UCSD-AML1 (cell line): ENCODE measurements around the gene NUP210.

Experiments used
- DNase-seq: peaks from one replicate; lab custom pipeline; 2025; ENCODE audit not compliant: unreplicated experiment; lab: John Stamatoyannopoulos, UW

Gene NUP210

GRCh38 chr3:13277860-13278531 is 142.1 kb downstream of the NUP210 start:
- no peak for DNase-seq

DNA sequence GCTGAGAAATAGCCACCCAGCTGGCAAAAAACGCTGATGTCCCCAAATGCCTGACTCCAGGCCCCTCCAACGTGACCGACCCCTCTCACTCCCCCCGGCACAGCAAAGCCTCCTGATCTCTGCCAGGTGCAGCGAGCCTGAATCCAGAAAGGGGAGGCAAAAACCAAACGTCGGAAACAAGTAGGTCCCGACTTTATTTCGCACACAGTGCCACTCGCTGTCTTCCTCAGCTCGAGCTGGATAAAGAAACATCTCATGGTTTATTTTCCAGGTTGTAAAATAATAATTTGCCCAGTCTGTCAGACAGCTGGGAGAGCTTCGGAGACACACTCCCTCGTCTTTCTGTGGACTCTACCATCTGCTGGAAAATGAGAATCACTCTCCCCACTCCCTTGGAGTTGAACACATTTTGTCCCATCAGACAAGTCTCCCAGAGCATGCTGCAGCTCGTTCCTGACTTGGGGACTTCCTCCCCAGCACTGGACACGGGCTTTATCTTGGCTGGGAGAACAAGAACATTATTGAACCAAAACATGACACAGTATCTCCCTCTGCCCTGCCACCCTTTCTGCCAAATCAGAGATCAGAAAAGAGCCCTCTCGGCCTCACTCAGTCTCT is 142.8 kb downstream of the NUP210 start:
- no peak for DNase-seq

DNA sequence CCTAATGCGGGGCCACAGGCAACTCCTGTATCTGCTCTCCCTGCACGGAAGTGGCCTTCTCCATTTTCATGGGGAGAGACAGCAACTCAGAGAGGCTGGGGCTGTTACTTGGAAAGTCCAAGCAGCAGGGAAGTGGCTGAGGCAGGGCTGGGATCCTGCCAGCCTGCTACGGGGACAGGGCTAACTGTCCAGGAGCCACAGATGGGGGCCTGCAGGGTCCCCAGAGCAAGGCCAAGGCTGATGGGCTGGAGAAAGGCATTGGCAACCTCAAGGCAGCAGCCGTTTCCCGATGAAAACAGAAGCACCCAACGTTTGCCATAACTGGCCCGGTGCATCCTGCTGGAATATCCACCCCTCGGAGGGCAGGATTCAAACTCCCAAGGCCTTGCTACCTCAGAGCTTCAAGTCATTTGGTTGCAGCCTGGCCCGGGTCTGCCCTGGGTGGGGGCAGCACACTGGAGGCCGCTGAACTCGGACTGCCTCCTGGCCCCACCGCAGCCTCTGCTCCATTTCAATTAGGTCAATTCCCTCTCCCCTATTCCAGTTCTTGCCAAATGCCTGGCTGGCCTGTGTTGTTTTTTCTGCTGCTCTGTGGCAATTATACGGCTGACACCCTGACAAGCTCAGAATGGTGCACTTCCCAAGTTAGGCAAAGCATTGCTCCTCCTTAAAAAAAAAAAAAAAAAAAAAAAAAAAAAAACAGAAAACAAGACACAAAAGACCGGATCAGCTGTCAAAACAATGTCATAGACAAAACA is 143.5 kb downstream of the NUP210 start:
- DNase-seq: no peak

DNA sequence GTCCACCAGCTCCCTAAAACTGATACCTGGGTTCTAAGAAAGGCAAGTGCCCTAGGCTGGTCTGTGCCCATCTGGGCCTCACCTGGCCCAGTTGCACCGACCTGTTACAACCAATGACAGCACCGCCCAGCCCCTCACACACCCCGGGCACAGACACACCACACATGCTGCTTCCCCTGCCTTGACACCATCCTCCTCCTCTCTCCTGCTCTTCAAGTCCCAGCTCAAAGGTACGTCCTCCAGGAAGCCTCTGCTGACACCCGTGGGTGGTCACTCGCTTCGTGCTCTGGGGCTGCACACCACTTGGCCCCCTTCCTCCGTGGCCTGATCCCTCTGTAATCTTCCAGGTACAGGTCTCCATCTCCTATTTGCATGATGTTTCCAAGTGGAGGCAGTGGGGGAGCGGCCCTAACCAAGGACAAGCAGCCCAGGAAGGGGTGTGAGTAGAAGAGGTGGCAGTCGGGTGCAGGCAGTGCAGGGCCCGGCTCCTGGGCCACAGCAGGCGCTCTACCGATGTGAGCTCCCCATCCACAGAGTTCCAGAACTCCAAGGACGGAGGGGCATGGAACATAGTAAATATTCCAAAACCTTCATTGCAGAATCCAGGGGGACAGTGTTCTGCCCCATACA is 144.6 kb downstream of the NUP210 start:
- DNase-seq: no peak

DNA sequence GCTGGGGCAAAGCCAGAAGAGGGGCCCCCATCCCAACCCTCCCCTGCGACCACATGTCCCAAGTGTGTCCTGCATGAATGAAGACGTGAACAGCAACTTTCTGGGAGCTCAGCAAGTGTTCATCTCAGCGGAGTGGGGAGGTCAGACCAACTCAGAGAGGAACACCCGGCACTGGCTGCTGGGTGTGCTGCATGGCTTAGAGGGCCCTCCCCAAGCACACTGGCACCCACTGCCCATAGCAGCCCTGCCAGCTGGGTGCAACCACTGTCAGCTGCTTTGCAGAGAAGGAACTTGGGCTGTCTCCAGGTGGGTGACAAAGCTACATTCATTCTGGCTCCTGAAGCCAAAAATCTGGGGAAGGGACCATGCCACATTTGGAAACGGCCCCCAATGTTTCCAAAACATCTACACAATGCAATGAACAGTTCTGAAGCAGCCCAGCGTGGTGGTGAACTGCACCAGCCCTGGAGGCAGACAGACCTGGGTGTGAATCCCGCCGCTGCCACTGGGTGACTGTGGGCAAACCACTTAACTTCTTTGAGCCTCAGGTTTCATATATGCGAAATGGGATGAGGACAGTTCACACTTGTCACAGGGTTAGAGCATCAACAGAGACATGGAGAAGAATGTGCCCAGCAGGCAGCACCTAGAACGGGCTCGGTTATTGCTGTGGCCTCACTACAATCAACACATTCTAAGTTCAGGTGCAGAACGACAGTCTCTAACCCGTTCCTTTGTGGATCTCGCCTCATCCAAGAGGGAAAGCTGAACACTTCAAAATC is 145.4 kb downstream of the NUP210 start:
- no peak for DNase-seq

- DNase-seq: no peak
Observed at GRCh38 chr3:13274125-13274524, 146.0 kb downstream of the NUP210 start.

GRCh38 chr3:13273604-13274105 is 146.5 kb downstream of the NUP210 start:
- DNase-seq: no peak

DNA sequence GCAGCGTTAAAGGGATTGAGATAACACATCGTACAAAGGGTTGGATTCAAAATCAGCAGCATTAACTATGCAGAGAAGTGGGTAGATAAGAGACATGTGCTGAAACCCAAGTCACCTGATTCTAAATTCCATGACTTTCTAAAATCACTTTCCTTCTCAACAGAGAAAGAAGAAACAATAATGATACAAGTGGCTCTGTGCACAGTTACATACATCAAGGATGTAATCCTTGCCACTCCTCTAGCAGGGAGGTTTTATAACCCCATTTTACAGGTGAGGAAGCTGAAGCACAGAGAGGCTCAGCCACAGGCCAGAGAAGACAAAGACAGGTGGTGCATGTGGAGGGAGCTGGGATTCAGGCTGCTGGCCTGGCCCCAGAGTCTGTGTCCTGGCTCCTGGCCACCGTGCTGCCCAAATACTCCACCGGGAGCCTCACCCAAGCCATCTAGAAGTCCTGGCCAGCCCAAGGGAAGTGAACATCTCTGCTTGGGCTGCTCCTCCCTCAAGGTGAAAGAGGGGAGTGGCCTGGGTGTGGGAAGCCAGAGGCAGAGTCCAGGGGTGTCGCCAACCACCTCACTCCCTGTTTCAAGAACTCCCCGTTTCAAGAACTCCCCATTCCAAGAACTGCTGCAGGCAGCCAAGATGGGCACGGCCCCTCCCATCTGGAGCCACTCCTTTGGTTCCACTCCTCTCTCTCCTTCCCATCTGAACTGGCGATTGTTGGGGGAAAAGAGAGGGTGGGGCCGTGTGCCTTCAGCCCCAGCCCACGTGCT is 147.1 kb downstream of the NUP210 start:
- DNase-seq: no peak

DNA sequence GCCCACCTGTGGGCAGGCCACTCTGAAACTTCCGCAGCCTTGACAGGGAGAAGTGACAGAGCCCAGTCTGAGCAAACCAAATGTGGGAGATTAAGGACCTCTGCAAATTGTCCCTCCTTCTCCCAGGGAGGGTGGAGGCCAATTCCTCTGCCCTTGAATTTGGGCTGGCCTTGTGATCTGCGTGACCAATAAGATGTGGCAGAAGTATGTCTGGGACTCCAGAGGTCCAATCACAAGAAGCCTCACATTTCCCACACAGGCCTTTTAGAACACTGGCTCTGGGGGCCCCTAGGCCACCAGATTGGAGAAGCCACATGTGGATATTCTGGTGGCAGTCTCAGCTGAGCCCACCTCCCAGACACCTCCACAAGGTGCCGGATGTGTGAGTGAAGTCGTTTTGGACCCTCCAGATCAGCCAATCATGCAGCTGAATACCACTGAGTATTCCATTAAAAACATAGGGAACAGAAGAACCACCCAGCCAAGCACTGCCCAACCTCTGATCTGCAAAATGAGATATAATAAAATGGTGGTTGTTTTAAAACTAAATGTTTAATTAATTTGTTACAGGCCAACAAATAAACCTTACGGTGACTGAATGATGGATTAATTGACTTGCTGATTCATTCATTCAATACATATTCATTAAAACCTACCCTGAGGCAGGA is 150.3 kb downstream of the NUP210 start:
- no peak for DNase-seq

GRCh38 chr3:13268961-13269441 is 151.1 kb downstream of the NUP210 start:
- no peak for DNase-seq

- no peak for DNase-seq
Observed at GRCh38 chr3:13268120-13268519, 152.0 kb downstream of the NUP210 start.

DNA sequence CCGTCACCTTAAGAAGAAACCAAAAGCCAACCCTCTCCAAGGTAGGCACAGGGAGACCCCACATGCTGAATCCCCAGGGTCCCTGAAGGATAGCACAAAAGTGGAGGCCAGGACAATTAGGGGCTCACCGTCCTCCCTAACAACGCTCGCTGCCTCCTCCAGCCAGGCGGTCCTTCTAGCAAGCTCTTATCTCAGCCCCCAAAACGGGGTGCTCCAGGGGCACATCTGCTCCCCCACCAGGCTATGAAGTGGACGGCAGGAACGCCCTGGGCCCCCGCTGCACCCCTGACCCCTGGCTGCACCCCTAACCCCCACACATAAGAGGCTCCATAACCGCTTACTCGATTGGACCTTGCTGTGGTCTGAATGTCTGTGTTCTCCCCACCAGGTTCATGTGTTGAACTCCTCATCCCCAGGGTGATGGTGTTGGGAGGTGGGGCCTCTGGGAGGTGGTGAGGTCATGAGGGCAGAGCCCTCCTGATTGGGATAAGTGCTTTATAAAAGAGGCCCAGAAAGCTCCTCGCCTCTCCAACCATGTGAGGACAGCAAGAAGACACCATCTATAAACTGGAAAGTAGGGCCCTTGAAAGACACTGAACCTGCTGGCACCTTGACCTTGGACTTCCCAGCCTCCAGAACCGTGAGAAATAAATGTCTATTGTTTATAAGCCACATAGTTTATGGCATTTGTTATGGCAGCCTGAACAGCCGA is 153.3 kb downstream of the NUP210 start:
- DNase-seq: no peak
